H9 (cell line): ENCODE results near the gene NKAPD1. TPM values are rescaled to one million over a fixed set of nuclear protein-coding genes. Genes with fewer than 3 reads are reported as not detected.
"Not testable (repeated sequence)": the region's sequence is repeated elsewhere in the genome, so short reads cannot be mapped to it uniquely, and the experiment has no call there.

Source experiments
- DNase-seq: peaks from one replicate; pipeline ENCODE4 v3.0.0-alpha.2; 2017
- H2AFZ ChIP-seq: one replicate; pipeline ENCODE4 v1.6.1; 2013; ENCODE audit warnings: mild to moderate bottlenecking, low read length, control low read depth, moderate library complexity
- H2AK5ac ChIP-seq: 2 replicates; pipeline ENCODE4 v1.6.1; 2013; ENCODE audit warnings: low read length, control low read depth, mixed read lengths; ENCODE audit not compliant: insufficient read length
- H2BK120ac ChIP-seq: one replicate; pipeline ENCODE4 v1.6.1; 2013; ENCODE audit warnings: low read depth, mild to moderate bottlenecking, low read length, control low read depth, inconsistent platforms; ENCODE audit not compliant: poor library complexity, severe bottlenecking
- H2BK12ac ChIP-seq: 2 replicates; pipeline ENCODE4 v1.6.1; 2013; ENCODE audit warnings: low read length, control low read depth, mixed read lengths, low read depth; ENCODE audit not compliant: insufficient read length
- H2BK15ac ChIP-seq: 2 replicates; pipeline ENCODE4 v1.6.1; 2013; ENCODE audit warnings: low read depth, low read length, control low read depth
- H2BK20ac ChIP-seq: one replicate; pipeline ENCODE4 v1.6.1; 2013; ENCODE audit warnings: low read depth, mild to moderate bottlenecking, low read length, control low read depth, inconsistent platforms; ENCODE audit not compliant: poor library complexity, severe bottlenecking
- H2BK5ac ChIP-seq: 2 replicates; pipeline ENCODE4 v1.6.1; 2013; ENCODE audit warnings: low read length, control low read depth, mixed read lengths; ENCODE audit not compliant: insufficient read length
- H3K14ac ChIP-seq: 2 replicates; pipeline ENCODE4 v1.6.1; 2013; ENCODE audit warnings: low read length, control low read depth; ENCODE audit not compliant: insufficient read depth
- H3K18ac ChIP-seq: 2 replicates; pipeline ENCODE4 v1.6.1; 2013; ENCODE audit warnings: low read depth, mild to moderate bottlenecking, mixed read lengths, low read length, control low read depth; ENCODE audit not compliant: insufficient read length
- H3K23ac ChIP-seq: 2 replicates; pipeline ENCODE4 v1.6.1; 2013; ENCODE audit warnings: low read length, control low read depth, mixed read lengths, low read depth; ENCODE audit not compliant: insufficient read length
- H3K23me2 ChIP-seq: 2 replicates; pipeline ENCODE4 v1.6.1; 2013; ENCODE audit warnings: low read depth, mild to moderate bottlenecking, mixed read lengths, low read length, control low read depth; ENCODE audit not compliant: insufficient read length, poor library complexity, severe bottlenecking
- H3K27ac ChIP-seq: 2 replicates; pipeline ENCODE4 v1.5.1; 2013; ENCODE audit warnings: low read length, control low read depth, mixed read lengths, low read depth; ENCODE audit not compliant: insufficient read length
- H3K27me3 ChIP-seq: 2 replicates; pipeline ENCODE4 v1.6.1; 2013; ENCODE audit warnings: low read length, control low read depth, inconsistent platforms; ENCODE audit not compliant: insufficient read depth
- H3K4ac ChIP-seq: 2 replicates; pipeline ENCODE4 v1.6.1; 2013; ENCODE audit warnings: low read depth, mild to moderate bottlenecking, control low read depth, inconsistent platforms, low read length, moderate library complexity
- H3K4me1 ChIP-seq: 2 replicates; pipeline ENCODE4 v1.6.1; 2013; ENCODE audit warnings: low read length, control low read depth, inconsistent platforms; ENCODE audit not compliant: insufficient read depth
- H3K4me2 ChIP-seq: 2 replicates; pipeline ENCODE4 v1.6.1; 2013; ENCODE audit warnings: low read length, control low read depth, mixed read lengths; ENCODE audit not compliant: insufficient read length, insufficient read depth
- H3K56ac ChIP-seq: 2 replicates; pipeline ENCODE4 v1.6.1; 2013; ENCODE audit warnings: low read depth, mild to moderate bottlenecking, mixed read lengths, low read length, control low read depth; ENCODE audit not compliant: insufficient read length
- H3K79me1 ChIP-seq: 2 replicates; pipeline ENCODE4 v1.6.1; 2013; ENCODE audit warnings: low read depth, mild to moderate bottlenecking, moderate library complexity, low read length, control low read depth, inconsistent platforms; ENCODE audit not compliant: insufficient read depth, poor library complexity, severe bottlenecking
- H3K79me2 ChIP-seq: 2 replicates; pipeline ENCODE4 v1.6.1; 2013; ENCODE audit warnings: low read length, control low read depth, inconsistent platforms; ENCODE audit not compliant: insufficient read depth
- H3K9ac ChIP-seq: 2 replicates; pipeline ENCODE4 v1.6.1; 2013; ENCODE audit warnings: low read length, control low read depth, mixed read lengths; ENCODE audit not compliant: insufficient read length; ENCODE audit errors: extremely low read depth
- H3K9me3 ChIP-seq: one replicate; pipeline ENCODE4 v1.6.1; 2013; ENCODE audit warnings: low read depth, low read length, inconsistent platforms; ENCODE audit not compliant: control insufficient read depth
- H3T11ph ChIP-seq: one replicate; pipeline ENCODE4 v1.6.1; 2013; ENCODE audit warnings: mild to moderate bottlenecking, low read length, control low read depth, inconsistent platforms
- H4K20me1 ChIP-seq: one replicate; pipeline ENCODE4 v1.6.1; 2013; ENCODE audit not compliant: control insufficient read depth, insufficient read length, insufficient read depth
- H4K5ac ChIP-seq: 2 replicates; pipeline ENCODE4 v1.6.1; 2013; ENCODE audit warnings: low read depth, mild to moderate bottlenecking, mixed read lengths, low read length, control low read depth; ENCODE audit not compliant: insufficient read length
- H4K8ac ChIP-seq: replicated peaks from 2 replicates; pipeline ENCODE4 v1.6.1; 2013; ENCODE audit warnings: low read length, control low read depth, mixed read lengths, low read depth; ENCODE audit not compliant: insufficient read length
- H4K91ac ChIP-seq: 2 replicates; pipeline ENCODE4 v1.6.1; 2013; ENCODE audit warnings: low read depth, mild to moderate bottlenecking, moderate library complexity, mixed read lengths, low read length, control low read depth; ENCODE audit not compliant: insufficient read length
- H3K27ac Mint-ChIP-seq, 3 experiments: 2 replicates in 2 of 3; 3 replicates in 1 of 3; pipeline ENCODE4 v1.8.0; 2020 to 2021; ENCODE audit warnings: mixed read lengths in 3 of 3, mild to moderate bottlenecking in 1 of 3, moderate library complexity in 1 of 3
- H3K27me3 Mint-ChIP-seq: 2 replicates; pipeline ENCODE4 v1.8.0; 2021; ENCODE audit warnings: low read depth, mild to moderate bottlenecking, moderate library complexity, mixed read lengths
- H3K36me3 Mint-ChIP-seq, 3 experiments: 2 replicates in 2 of 3; 3 replicates in 1 of 3; pipeline ENCODE4 v1.8.0; 2020 to 2021; ENCODE audit warnings: low read depth in 3 of 3, mixed read lengths in 3 of 3; ENCODE audit not compliant: insufficient read depth in 1 of 3
- H3K4me1 Mint-ChIP-seq, 2 experiments: 2 replicates each; pipeline ENCODE4 v1.8.0; 2020; ENCODE audit warnings: mixed read lengths in 2 of 2
- H3K4me3 Mint-ChIP-seq, 2 experiments: 2 replicates in 1 of 2; 3 replicates in 1 of 2; pipeline ENCODE4 v1.8.0; 2020 to 2021; ENCODE audit warnings: mild to moderate bottlenecking in 2 of 2, mixed read lengths in 2 of 2, moderate library complexity in 1 of 2
- H3K9me3 Mint-ChIP-seq, 2 experiments: 2 replicates in 1 of 2; 3 replicates in 1 of 2; pipeline ENCODE4 v1.8.0; 2020; ENCODE audit warnings: mild to moderate bottlenecking in 2 of 2, mixed read lengths in 2 of 2, moderate library complexity in 1 of 2
- WGBS: extraction: QIAGEN DNeasy Blood & Tissue Kit; methylation state at CpG from one replicate; pipeline ENCODE4 v1.1.7; 2013; ENCODE audit warnings: missing lambda C conversion rate, low lambda C conversion rate, mixed read lengths; ENCODE audit not compliant: insufficient read length; ENCODE audit errors: extremely low coverage; 5-methylcytosine and 5-hydroxymethylcytosine counted together
- total RNA-seq: library from RNA; stranded (reverse); gene quantifications from 2 replicates; pipeline ENCODE4 v1.2.1, GENCODE V29; 2021

The NKAPD1 gene
- total RNA-seq, 1 experiment from 2014 or later: 25.9 TPM

DNA sequence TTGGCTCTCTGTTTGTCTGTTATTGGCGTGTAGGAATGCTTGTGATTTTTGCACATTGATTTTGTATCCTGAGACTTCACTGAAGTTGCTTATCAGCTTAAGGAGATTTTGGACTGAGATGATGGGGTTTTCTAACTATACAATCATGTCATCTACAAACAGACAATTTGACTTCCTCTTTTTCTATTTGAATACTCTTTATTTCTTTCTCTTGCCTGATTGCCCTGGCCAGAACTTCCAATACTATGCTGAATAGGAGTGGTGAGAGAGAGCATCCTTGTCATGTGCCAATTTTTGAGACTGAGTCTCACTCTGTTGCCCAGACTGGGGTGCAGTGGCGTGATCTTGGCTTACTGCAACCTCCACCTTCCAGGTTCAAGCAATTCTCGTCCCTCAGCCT is 25.8 kb upstream of the NKAPD1 start:
- not testable (repeated sequence) for H2AFZ ChIP-seq, H3K23ac ChIP-seq, H3K79me1 ChIP-seq, H2AK5ac ChIP-seq, H2BK15ac ChIP-seq, H2BK12ac ChIP-seq, H4K91ac ChIP-seq, H3K14ac ChIP-seq, H4K8ac ChIP-seq, H3K27ac ChIP-seq, H2BK120ac ChIP-seq, H3K9ac ChIP-seq, H3K79me2 ChIP-seq, H3K4me3 Mint-ChIP-seq, H3K4me2 ChIP-seq, H3K56ac ChIP-seq, H4K5ac ChIP-seq, H3K9me3 ChIP-seq, H3K23me2 ChIP-seq, H3K18ac ChIP-seq, H3K4me1 Mint-ChIP-seq, H3K4ac ChIP-seq, H3K27ac Mint-ChIP-seq, H2BK20ac ChIP-seq, H3K27me3 ChIP-seq, H3K27me3 Mint-ChIP-seq, DNase-seq, H3T11ph ChIP-seq, H3K4me1 ChIP-seq, H2BK5ac ChIP-seq, H4K20me1 ChIP-seq, H3K9me3 Mint-ChIP-seq
- no CpG with 5 or more reads among the region's 3 CpGs for WGBS
- H3K36me3 Mint-ChIP-seq: peaks cover 64 to 88% (median 87%) of the 10 kb centered on the region in 3 experiments
